OCI-LY3 (cell line): Measurements from ENCODE around the gene MPC1.

Experiments
- CTCF ChIP-seq: fragments of 200-600, 300-600 bp; sonication (generic); IDR thresholded peaks from 2 replicates; pipeline ENCODE4 v1.5.1; 2014; ENCODE audit warnings: antibody characterized with exemption, low read length, low read depth
- EZH2phosphoT487 ChIP-seq: fragments of 200-600 bp; shearing (Covaris generic); IDR thresholded peaks from 2 replicates; pipeline ENCODE4 v1.6.1; 2018; ENCODE audit warnings: antibody characterized with exemption, mixed run types, low read depth

GRCh38 chr6:166415833-166416347, 33.1 kb upstream of the MPC1 start:
- no peak for TF ChIP-seq CTCF
- no peak for TF ChIP-seq EZH2phosphoT487
